ENCODE results near the gene TFAP2A.
A peak's percentile ranks its signal among the peaks of the same experiment; 100 is the strongest.

The TFAP2A gene

DNA sequence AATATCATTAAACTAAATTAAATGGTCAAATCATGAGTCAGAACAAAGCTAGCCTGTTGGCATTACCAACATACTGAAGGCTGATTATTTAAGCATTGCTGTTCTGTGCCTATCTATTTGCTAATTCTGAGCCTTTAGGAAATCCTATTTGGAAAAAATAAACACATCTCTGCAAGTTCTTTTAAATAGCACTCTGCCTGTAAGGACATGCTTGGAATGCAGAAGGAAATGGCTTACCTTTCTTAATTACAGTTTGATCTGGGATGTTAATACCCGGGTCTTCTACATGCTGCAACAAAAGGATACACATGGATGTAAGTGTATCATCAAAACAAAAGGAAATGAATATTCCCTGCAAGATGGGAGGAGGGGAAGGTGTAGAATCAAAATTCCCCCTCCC, 8.3 kb downstream of the TFAP2A start:
- no peak for DNase-seq (ENCODE audit: low read depth)
- no peak overlapping the region for H3K4me3 ChIP-seq (ENCODE audit: low read depth, low read length)
- in situ Hi-C loops (cut with HindIII; ENCODE audit: low sequenced_read_pairs): no loop called here
- TF ChIP-seq CTCF (IDR thresholded peaks at IDR 0.05; ENCODE audit: low read depth, low read length, missing control alignments): no peak

DNA sequence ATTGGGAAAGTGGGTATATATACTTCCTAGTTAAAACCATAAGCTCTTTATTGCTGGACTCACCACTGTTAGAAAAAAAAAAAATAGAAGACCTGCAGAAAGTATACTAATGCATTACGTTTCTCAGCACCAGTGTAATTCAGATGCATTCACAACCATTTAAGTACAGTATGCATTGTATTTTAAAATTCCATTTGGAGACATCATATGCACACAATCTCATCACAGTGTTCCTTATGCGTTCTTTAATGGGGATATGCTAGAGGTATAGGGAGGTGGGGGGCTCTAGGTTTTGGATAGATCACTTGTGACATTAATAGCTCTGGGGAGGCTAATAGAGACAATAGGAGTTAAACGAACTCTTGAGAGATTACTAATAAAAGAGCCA, 9.4 kb downstream of the TFAP2A start:
- in situ Hi-C loops (cut with HindIII; ENCODE audit: low sequenced_read_pairs): no loop called here
- no peak for TF ChIP-seq CTCF (IDR thresholded peaks at IDR 0.05; ENCODE audit: low read depth, low read length, missing control alignments)
- no peak overlapping the region for H3K4me3 ChIP-seq (ENCODE audit: low read depth, low read length)
- DNase-seq (ENCODE audit: low read depth): no peak

- TF ChIP-seq CTCF (IDR thresholded peaks at IDR 0.05; ENCODE audit: low read depth, low read length, missing control alignments): no peak
- no peak for DNase-seq (ENCODE audit: low read depth)
- in situ Hi-C loops (cut with HindIII; ENCODE audit: low sequenced_read_pairs): no loop called here
- H3K4me3 ChIP-seq (ENCODE audit: low read depth, low read length): peak overlapping the region; percentile 59
Observed at GRCh38 chr6:10404799-10405512, 9.9 kb downstream of the TFAP2A start.

DNA sequence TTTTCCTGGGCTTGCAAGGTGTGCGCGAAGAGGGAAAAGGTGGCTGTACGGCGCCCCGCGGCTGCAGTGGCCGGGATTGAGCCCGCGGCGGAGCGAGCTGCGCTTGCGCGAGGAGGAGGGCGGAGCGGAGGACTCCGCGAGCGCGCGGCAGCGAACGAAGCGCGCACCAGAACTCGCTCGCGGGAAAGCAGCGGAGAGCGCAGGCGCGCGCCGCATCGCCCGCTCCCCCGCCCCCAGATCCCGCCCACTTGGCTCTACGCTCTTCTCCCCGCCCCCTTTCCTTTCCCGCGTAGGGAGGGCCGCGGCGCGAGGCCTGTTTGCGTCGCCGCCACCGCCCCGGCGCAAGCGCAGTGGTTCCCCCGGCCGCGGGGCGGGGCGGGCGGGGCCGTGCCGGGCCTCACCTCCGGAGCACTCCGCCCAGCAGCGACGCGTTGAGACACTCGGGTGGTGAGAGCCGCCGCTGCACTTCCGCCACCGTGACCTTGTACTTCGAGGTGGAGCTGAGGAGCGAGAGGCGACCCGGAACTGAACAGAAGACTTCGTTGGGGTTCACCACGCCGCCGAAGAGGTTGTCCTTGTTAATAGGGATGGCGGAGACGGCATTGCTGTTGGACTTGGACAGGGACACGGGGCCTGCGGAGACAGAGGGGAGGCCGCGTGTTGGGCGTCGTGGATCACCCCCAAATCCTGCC, 10.6 kb downstream of the TFAP2A start:
- TF ChIP-seq CTCF (IDR thresholded peaks at IDR 0.05; ENCODE audit: low read depth, low read length, missing control alignments): peak; percentile 43
- in situ Hi-C loops (cut with HindIII; ENCODE audit: low sequenced_read_pairs): no loop called here
- peak; percentile 71 for DNase-seq (ENCODE audit: low read depth)
- H3K4me3 ChIP-seq (ENCODE audit: low read depth, low read length): peak overlapping the region; percentile 59

DNA sequence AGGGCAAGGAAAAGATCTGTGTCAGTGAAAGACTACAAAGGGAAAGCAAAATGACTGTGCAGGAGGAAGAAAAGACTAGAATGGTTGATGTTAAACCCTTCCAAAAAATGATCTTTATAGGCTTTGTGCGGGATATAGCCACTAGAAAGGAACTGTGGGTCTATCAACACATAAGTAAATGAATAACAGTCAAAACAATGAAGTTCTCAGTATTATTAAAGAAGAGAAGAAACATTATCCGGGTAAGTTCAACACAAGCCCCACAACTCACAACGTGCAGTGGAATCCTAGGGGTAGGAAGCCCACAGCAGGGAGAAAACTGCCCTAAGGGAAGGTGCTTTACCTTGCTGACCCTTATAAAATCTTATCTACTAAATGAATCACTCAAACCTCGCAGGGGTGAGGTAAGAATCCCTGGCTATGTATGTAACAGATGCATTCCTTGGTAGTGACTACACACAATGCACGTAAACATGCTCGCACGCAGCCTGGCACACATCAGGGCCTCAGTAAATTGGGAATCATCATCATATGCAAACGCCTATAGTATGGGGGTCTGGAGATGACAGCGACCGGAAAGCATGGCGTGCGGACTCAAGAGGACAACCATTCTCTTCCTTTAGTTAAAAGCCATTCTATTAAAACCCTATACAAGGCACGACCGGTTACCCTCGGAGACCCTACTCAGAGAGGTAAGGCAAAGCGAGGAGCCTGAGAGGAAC, 11.3 kb downstream of the TFAP2A start:
- no peak for TF ChIP-seq CTCF (IDR thresholded peaks at IDR 0.05; ENCODE audit: low read depth, low read length, missing control alignments)
- peak overlapping the region; percentile 59 for H3K4me3 ChIP-seq (ENCODE audit: low read depth, low read length)
- DNase-seq (ENCODE audit: low read depth): peak; percentile 18
- in situ Hi-C loops (cut with HindIII; ENCODE audit: low sequenced_read_pairs): no loop called here

- TF ChIP-seq CTCF (IDR thresholded peaks at IDR 0.05; ENCODE audit: low read depth, low read length, missing control alignments): no peak
- no peak overlapping the region for H3K4me3 ChIP-seq (ENCODE audit: low read depth, low read length)
- in situ Hi-C loops (cut with HindIII; ENCODE audit: low sequenced_read_pairs): no loop called here
- DNase-seq (ENCODE audit: low read depth): no peak
Observed at GRCh38 chr6:10402648-10403311, 12.1 kb downstream of the TFAP2A start.

All from astrocyte of the cerebellum (primary cell).